ENCODE data around the gene SF3B3.

DNA sequence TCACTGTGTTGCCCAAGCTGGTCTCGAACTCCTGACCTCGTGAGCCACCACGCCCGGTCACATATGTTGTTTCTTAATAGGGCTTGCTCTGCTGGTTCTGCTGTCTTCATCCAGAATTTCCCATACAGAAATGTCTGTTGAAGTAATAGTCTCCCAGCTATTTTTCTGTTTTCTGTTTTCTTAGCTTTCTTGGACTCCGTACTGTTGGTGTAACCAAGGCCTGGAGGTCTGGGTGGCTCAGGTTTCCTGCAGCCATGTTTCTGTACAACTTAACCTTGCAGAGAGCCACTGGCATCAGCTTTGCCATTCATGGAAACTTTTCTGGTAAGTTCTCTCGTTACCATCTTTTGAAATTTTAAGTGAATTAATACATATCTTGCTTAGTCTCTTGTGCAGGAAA, 2.8 kb downstream of the SF3B3 start:
- TF ChIP-seq, protein P1, sequence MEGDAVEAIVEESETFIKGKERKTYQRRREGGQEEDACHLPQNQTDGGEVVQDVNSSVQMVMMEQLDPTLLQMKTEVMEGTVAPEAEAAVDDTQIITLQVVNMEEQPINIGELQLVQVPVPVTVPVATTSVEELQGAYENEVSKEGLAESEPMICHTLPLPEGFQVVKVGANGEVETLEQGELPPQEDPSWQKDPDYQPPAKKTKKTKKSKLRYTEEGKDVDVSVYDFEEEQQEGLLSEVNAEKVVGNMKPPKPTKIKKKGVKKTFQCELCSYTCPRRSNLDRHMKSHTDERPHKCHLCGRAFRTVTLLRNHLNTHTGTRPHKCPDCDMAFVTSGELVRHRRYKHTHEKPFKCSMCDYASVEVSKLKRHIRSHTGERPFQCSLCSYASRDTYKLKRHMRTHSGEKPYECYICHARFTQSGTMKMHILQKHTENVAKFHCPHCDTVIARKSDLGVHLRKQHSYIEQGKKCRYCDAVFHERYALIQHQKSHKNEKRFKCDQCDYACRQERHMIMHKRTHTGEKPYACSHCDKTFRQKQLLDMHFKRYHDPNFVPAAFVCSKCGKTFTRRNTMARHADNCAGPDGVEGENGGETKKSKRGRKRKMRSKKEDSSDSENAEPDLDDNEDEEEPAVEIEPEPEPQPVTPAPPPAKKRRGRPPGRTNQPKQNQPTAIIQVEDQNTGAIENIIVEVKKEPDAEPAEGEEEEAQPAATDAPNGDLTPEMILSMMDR (IDR thresholded peaks at IDR 0.05): no peak
- no peak for TF ChIP-seq POLR2A (IDR thresholded peaks at IDR 0.05)
